HG03097 (cell line): ENCODE data around the gene PRKAA2.
"Not testable (repeated sequence)": the region's sequence is repeated elsewhere in the genome, so short reads cannot be mapped to it uniquely, and the experiment has no call there.

Source experiments
- ATAC-seq: cut with Tn5 transposase; IDR thresholded peaks from one replicate; pipeline ENCODE4 v1.9.1; 2021; ENCODE audit not compliant: unreplicated experiment, low FRiP score

The PRKAA2 gene

GRCh38 chr1:56644919-56645676, at the start of gene PRKAA2:
Gene PRKAA2 (plus strand): TSS chr1:56645314. CDS start chr1:56645388, 74 bp downstream.
- ATAC-seq, result no peak

GRCh38 chr1:56595397-56596191, 49.5 kb upstream of the PRKAA2 start:
- not testable (repeated sequence) for ATAC-seq

GRCh38 chr1:56610097-56610496, 35.0 kb upstream of the PRKAA2 start:
- ATAC-seq, result not testable (repeated sequence)

- ATAC-seq, result not testable (repeated sequence)
Observed at GRCh38 chr1:56610770-56611169, 34.3 kb upstream of the PRKAA2 start.

- ATAC-seq, result no peak
Observed at GRCh38 chr1:56617141-56617540, 28.0 kb upstream of the PRKAA2 start.

GRCh38 chr1:56625819-56626440, 19.2 kb upstream of the PRKAA2 start:
- no peak for ATAC-seq

GRCh38 chr1:56626546-56626945, 18.6 kb upstream of the PRKAA2 start:
- no peak for ATAC-seq

- no peak for ATAC-seq
Observed at GRCh38 chr1:56627019-56627635, 18.0 kb upstream of the PRKAA2 start.

- ATAC-seq, result no peak
Observed at GRCh38 chr1:56627636-56628039, 17.5 kb upstream of the PRKAA2 start.

GRCh38 chr1:56630786-56631185, 14.3 kb upstream of the PRKAA2 start:
- no peak for ATAC-seq

- ATAC-seq, result no peak
Observed at GRCh38 chr1:56631901-56632300, 13.2 kb upstream of the PRKAA2 start.

- ATAC-seq, result no peak
Observed at GRCh38 chr1:56634981-56635380, 10.1 kb upstream of the PRKAA2 start.

- ATAC-seq, result no peak
Observed at GRCh38 chr1:56638248-56638647, 6.9 kb upstream of the PRKAA2 start.

- ATAC-seq, result no peak
Observed at GRCh38 chr1:56639211-56639610, 5.9 kb upstream of the PRKAA2 start.

- ATAC-seq, result no peak
Observed at GRCh38 chr1:56643661-56644060, 1.5 kb upstream of the PRKAA2 start.

GRCh38 chr1:56644064-56644918, 823 bp upstream of the PRKAA2 start:
- ATAC-seq, result no peak

GRCh38 chr1:56645677-56646305, 677 bp downstream of the PRKAA2 start:
- no peak for ATAC-seq

GRCh38 chr1:56646611-56647010, 1.5 kb downstream of the PRKAA2 start:
- ATAC-seq, result no peak

- ATAC-seq, result no peak
Observed at GRCh38 chr1:56647106-56647505, 2.0 kb downstream of the PRKAA2 start.

- no peak for ATAC-seq
Observed at GRCh38 chr1:56648546-56648945, 3.4 kb downstream of the PRKAA2 start.
